NB4 (cell line): Measurements from ENCODE around the gene SPRR5.

Source experiments
- DNase-seq: peaks from one replicate; pipeline ENCODE4 v3.0.0; 2010; ENCODE audit warnings: low read depth
- H3K4me3 ChIP-seq: one replicate; pipeline ENCODE4 v1.5.1; 2011; ENCODE audit warnings: mild to moderate bottlenecking, low read depth, low read length, moderate library complexity
- MYC ChIP-seq: IDR thresholded peaks from 2 replicates; pipeline ENCODE4 v1.6.1; 2011; ENCODE audit warnings: low read depth, low read length
- POLR2A ChIP-seq: IDR thresholded peaks from 2 replicates; pipeline ENCODE4 v1.6.1; 2011; ENCODE audit warnings: mild to moderate bottlenecking; ENCODE audit not compliant: insufficient read length; ENCODE audit errors: extremely low read depth
- TF ChIP-seq, protein P1 (sequence below): IDR thresholded peaks from one replicate; pipeline ENCODE4 v1.5.1; 2012; ENCODE audit warnings: low read depth, low read length
- TF ChIP-seq, protein P2 (sequence below): IDR thresholded peaks from 2 replicates; pipeline ENCODE4 v1.6.1; 2011; ENCODE audit warnings: low read depth, low read length

SPRR5 gene, protein sequence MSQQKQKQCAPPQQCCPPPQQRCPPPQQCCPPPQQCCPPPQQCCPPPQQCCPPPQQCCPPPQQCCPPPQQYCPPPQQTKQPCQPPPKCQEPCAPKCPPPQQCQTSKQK

DNA sequence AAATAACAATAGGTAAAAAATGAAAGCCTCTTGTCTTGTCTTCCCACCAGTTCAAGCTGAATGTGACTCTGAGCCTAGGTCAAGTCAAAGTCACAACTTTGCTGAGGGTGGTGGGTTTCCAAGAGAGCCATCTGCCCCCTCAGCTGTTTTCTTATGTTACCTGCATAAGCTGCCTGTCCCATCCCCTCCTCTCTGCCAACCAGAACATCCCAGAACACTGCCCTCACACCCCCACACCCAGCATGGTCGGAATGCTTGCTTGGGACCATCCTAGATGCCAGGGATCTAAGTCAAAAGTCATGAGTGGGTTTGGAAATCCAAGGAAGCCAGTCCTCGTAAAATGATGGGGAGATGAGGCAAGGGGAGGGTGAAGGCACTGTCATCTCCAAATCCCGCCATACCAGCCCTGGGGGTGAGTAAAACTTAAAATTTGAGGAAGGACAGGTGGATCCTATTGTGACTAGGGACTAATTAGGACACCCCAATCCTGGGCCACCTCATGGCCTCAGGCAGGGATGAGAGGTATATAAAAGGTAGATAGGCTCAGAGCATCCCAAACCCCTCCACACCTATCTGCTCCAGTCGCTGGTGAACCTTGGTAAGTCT, at the start of gene SPRR5:
Gene SPRR5 (plus strand): TSS at position 556 of the 606 bp plus-strand sequence. CDS start 1,349 bp downstream, outside the sequence.
- no peak for TF ChIP-seq POLR2A
- TF ChIP-seq, protein P1, sequence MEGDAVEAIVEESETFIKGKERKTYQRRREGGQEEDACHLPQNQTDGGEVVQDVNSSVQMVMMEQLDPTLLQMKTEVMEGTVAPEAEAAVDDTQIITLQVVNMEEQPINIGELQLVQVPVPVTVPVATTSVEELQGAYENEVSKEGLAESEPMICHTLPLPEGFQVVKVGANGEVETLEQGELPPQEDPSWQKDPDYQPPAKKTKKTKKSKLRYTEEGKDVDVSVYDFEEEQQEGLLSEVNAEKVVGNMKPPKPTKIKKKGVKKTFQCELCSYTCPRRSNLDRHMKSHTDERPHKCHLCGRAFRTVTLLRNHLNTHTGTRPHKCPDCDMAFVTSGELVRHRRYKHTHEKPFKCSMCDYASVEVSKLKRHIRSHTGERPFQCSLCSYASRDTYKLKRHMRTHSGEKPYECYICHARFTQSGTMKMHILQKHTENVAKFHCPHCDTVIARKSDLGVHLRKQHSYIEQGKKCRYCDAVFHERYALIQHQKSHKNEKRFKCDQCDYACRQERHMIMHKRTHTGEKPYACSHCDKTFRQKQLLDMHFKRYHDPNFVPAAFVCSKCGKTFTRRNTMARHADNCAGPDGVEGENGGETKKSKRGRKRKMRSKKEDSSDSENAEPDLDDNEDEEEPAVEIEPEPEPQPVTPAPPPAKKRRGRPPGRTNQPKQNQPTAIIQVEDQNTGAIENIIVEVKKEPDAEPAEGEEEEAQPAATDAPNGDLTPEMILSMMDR, result no peak
- TF ChIP-seq, protein P2, sequence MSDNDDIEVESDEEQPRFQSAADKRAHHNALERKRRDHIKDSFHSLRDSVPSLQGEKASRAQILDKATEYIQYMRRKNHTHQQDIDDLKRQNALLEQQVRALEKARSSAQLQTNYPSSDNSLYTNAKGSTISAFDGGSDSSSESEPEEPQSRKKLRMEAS, result no peak
- no peak within 1 kb of the TSS for H3K4me3 ChIP-seq
- DNase-seq, result no peak

DNA sequence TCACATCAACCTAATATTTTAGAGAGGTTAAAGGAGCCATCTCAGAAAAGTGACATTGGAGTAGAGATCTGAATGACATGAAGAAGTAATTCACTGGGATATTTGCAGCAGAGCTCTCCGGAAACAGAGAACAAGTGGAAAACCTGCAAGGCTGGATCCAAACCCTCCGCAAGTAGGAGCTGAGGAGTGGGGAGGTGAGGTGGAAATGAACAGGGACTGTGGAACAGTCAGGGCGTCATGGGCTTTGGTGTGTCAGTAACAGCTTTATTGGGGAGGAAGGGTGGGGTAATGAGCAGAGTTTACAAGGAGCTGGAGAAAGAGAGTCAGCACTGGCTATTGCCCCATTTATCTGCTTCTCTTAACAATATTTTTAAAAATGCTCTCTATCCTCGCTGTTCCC, 48.0 kb upstream of the SPRR5 start:
- TF ChIP-seq, protein P1, result no peak
- TF ChIP-seq, protein P2, result no peak
- TF ChIP-seq POLR2A (no peak), MYC (no peak)
- DNase-seq, result no peak
- H3K4me3 ChIP-seq, result no peak overlapping the region

DNA sequence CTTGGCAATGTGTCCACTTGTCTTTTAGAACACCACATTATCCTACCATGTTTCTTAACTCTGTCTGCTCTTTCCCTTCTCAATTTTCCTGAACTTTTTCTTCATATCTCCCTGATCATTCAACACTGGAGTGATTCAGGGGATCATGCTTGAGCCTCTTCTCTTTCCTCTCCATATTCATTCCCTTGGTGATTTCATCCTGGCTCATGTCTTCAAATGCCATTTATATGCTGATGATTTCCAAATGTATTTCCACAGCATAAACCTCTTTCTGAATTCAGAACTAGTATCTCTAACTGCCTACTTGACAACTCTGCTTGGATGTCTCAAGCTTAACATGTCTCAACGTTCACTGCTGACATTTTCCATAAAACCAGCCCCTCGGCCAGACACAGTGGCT, 47.1 kb upstream of the SPRR5 start:
- no peak for TF ChIP-seq POLR2A
- TF ChIP-seq, protein P1, result no peak
- no peak for TF ChIP-seq MYC
- TF ChIP-seq, protein P2, result no peak
- no peak for DNase-seq
- no peak overlapping the region for H3K4me3 ChIP-seq

DNA sequence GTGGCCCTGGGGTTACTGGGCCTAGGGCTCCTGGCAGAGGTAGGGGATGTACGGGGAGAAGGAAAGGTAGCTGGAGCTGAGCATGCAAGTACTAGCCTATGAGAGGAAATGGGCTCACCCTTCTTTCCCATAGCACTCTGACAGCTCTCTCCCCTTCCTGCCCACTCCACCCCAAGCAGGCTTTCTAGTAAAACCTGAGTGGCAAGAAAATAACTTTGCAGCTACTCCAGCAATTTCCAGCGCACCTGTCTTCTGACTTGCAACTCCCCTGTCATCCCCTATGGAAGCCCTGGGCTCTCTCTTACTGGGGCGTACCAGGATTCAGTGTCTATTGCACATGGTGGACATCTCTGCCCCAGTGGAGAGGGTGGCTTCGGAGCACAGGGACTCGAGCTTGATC, 45.4 kb upstream of the SPRR5 start:
- no peak overlapping the region for H3K4me3 ChIP-seq
- no peak for DNase-seq
- TF ChIP-seq MYC, result no peak
- TF ChIP-seq POLR2A, result no peak
- TF ChIP-seq, protein P1, result no peak
- TF ChIP-seq, protein P2, result no peak

DNA sequence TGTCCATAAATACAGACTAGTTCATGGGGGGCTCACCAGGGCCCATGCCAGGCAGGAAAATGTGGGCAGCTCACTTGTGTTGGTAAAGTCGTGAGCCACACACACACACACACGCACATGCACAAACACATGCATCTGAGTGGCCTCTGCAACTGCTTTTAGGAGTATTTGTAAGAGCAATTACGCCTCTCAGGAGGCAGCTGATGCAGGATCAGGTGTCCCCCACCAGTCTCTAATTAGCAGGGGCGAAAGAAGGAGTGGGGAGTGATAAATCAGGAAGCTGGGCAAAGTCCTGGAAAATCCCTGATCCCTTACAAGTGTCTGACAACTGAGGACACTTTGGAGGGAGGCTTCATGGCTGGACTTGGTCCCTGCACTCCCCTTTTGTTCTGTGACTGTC, 44.4 kb upstream of the SPRR5 start:
- TF ChIP-seq, protein P1, result no peak
- TF ChIP-seq MYC (no peak), POLR2A (no peak)
- TF ChIP-seq, protein P2, result no peak
- H3K4me3 ChIP-seq, result no peak overlapping the region
- DNase-seq, result no peak

DNA sequence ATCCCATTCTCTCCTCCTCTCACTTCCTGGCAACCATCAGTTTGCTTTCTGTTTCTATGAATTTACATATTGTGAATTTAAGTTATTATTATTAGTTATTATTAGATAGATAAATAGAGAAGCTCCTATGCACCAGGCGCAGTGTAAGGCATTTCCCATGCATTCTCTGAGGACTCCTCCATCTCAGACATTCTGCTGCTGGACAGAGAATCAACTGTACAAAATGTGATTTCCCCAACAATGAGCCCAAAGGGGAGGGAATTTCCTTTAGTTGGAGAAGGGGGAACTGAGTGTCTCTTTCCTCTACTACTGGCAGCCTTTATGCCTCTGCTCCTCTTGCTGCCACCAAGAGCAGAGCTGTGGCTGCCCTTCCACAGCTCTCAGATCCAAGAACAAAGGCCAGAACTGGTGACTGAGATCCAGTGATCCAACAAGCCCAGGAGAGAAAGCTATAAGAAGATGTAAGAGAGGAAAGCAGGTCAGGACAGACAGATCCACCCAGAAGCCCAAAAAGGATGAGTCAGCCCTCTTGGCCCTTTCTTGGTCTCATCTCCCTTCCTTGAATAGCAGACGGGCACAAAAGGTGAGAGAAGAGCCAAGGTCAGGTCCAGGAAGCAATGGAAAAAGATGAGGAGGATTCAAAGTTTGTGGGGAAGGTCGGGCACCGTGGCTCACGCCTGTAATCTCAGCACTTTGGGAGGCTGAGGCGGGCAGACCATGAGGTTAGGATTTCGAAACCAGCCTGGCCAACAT, 42.1 kb upstream of the SPRR5 start:
- no peak for TF ChIP-seq POLR2A
- TF ChIP-seq, protein P1, result no peak
- TF ChIP-seq, protein P2, result no peak
- no peak for TF ChIP-seq MYC
- DNase-seq, result no peak
- no peak overlapping the region for H3K4me3 ChIP-seq
